CD8-positive, alpha-beta memory T cell (primary cell): ENCODE measurements around the gene MNT. TPM values are rescaled to one million over a fixed set of nuclear protein-coding genes. Genes with fewer than 3 reads are reported as not detected.
A peak's percentile ranks its signal among the peaks of the same experiment; 100 is the strongest.
"Not testable (repeated sequence)": the region's sequence is repeated elsewhere in the genome, so short reads cannot be mapped to it uniquely, and the experiment has no call there.

Source experiments
- CTCF ChIA-PET: fragments of 350-600 bp; sonication (Branson Sonifier 250); formaldehyde crosslinking; loops from one replicate; lab custom pipeline; 2021; ENCODE audit warnings: antibody characterized with exemption; lab: Charles Lee
- POLR2A ChIA-PET: fragments of 350-600 bp; sonication (Branson Sonifier 250); formaldehyde crosslinking; loops from one replicate; lab custom pipeline; 2021; ENCODE audit warnings: antibody characterized with exemption; lab: Charles Lee
- DNase-seq, 5 donors: peaks; one replicate each; pipeline versions ENCODE4 v3.0.0 to v3.0.0-alpha.2; 2020 to 2022; ENCODE audit warnings: mixed read lengths in 1 of 5
- H3K27ac ChIP-seq: one replicate; pipeline ENCODE4 v1.7.0; 2013; ENCODE audit warnings: low read depth, mild to moderate bottlenecking, low read length, moderate library complexity
- H3K27me3 ChIP-seq: 2 replicates; pipeline ENCODE4 v1.7.0; 2013; ENCODE audit warnings: low read length, mild to moderate bottlenecking; ENCODE audit not compliant: insufficient read depth, poor library complexity, severe bottlenecking
- H3K36me3 ChIP-seq: 2 replicates; pipeline ENCODE4 v1.7.0; 2013; ENCODE audit warnings: mild to moderate bottlenecking, low read length, moderate library complexity; ENCODE audit not compliant: insufficient read depth
- H3K4me1 ChIP-seq: 2 replicates; pipeline ENCODE4 v1.7.0; 2013; ENCODE audit warnings: mild to moderate bottlenecking, low read length, moderate library complexity; ENCODE audit not compliant: insufficient read depth
- H3K4me3 ChIP-seq: 2 replicates; pipeline ENCODE4 v1.7.0; 2013; ENCODE audit warnings: mild to moderate bottlenecking, low read length
- H3K9me3 ChIP-seq: 2 replicates; pipeline ENCODE4 v1.7.0; 2013; ENCODE audit warnings: mild to moderate bottlenecking, low read length
- H3K27ac Mint-ChIP-seq, 8 donors: one replicate each; pipeline ENCODE4 v1.8.0; 2020 to 2021; ENCODE audit warnings: mixed read lengths in 8 of 8, mild to moderate bottlenecking in 6 of 8, inconsistent platforms in 3 of 8, moderate library complexity in 3 of 8
- H3K27me3 Mint-ChIP-seq, 2 donors: one replicate each; pipeline ENCODE4 v1.8.0; 2020 to 2021; ENCODE audit warnings: mixed read lengths in 2 of 2, mild to moderate bottlenecking in 1 of 2, moderate library complexity in 1 of 2
- H3K36me3 Mint-ChIP-seq, 3 donors: one replicate each; pipeline ENCODE4 v1.8.0; 2020 to 2021; ENCODE audit warnings: mixed read lengths in 3 of 3, inconsistent platforms in 1 of 3, mild to moderate bottlenecking in 1 of 3
- H3K4me1 Mint-ChIP-seq, 3 donors: one replicate each; pipeline ENCODE4 v1.8.0; 2020 to 2021; ENCODE audit warnings: mixed read lengths in 3 of 3, inconsistent platforms in 1 of 3, mild to moderate bottlenecking in 1 of 3
- H3K4me3 Mint-ChIP-seq, 7 donors: one replicate each; pipeline ENCODE4 v1.8.0; 2020 to 2021; ENCODE audit warnings: mixed read lengths in 7 of 7, mild to moderate bottlenecking in 6 of 7, moderate library complexity in 4 of 7, inconsistent platforms in 2 of 7
- H3K9me3 Mint-ChIP-seq, 5 donors: one replicate each; pipeline ENCODE4 v1.8.0; 2020 to 2022; ENCODE audit warnings: mixed read lengths in 5 of 5, mild to moderate bottlenecking in 3 of 5, moderate library complexity in 2 of 5, inconsistent platforms in 1 of 5
- polyA plus RNA-seq: library from polyadenylated mRNA; unstranded; fragments of 300-500 nt; fragmentation: Illumina TruSeq; gene quantifications from one replicate; pipeline ENCODE4 v1.2.3, GENCODE V29; 2021
- total RNA-seq, 2 experiments: library from RNA; stranded (reverse); gene quantifications; one replicate each; pipeline ENCODE4 v1.2.3, GENCODE V29; 2021

Gene MNT
- total and polyA plus RNA-seq, 3 experiments from 2014 or later, result 1.2 to 24.3 (median 21.5) TPM

DNA sequence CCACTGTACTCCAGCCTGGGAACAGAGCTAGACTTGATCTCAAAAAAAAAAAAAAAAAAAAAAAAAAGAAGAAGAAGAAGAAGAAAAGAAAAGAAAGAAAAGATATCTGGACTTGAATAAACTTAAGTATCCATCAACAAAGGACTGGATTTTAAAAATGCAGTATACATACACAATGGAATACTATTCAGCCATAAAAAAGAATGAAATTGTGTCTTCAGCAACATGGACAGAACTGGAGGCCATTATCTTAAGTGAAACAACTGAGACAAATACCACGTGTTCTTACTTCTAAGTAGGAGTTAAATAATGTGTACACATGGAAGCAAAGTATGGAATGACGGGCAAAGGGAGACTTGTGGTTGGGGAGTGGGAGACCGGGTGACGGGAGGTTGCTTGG, 40.1 kb upstream of the MNT start:
- Mint-ChIP-seq H3K4me1 (peaks cover 0 to 4% (median 0%) of the 10 kb centered on the region in 3 donors), H3K4me3 (no peak overlapping the region), H3K27ac (no peak overlapping the region), H3K9me3 (peaks cover 0 to 1% (median under 1%) of the 10 kb centered on the region in 5 donors), H3K27me3 (no peaks in the 10 kb centered on the region), H3K36me3 (peaks cover 7 to 68% (median 31%) of the 10 kb centered on the region in 3 donors)
- ChIA-PET CTCF (no interaction called here), POLR2A (no interaction called here)
- no peaks in the 10 kb centered on the region for H3K27me3 ChIP-seq
- no peaks in the 10 kb centered on the region for H3K9me3 ChIP-seq
- H3K4me3 ChIP-seq, result no peak overlapping the region
- no peak for DNase-seq
- H3K36me3 ChIP-seq, result peaks cover 25% of the 10 kb centered on the region
- no peak overlapping the region for H3K27ac ChIP-seq
- no peaks in the 10 kb centered on the region for H3K4me1 ChIP-seq

DNA sequence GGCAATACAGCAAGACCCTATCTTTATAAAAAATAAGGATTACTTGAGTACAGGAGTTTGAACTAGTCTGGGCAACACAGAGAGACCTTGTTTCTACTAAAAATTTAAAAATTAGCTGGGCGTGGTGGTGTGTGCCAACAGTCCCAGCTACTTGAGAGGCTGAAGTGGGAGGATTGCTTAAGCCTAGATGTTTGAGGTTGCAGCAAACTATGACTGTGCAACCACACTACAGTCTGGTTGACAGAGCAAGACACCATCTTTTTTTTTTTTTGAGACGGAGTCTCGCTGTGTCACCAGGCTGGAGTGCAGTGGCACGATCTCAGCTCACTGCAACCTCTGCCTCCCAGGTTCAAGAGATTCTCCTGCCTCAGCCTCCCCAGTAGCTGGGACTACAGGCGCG, 39.1 kb upstream of the MNT start:
- H3K9me3 ChIP-seq, H3K4me3 ChIP-seq, H3K4me3 Mint-ChIP-seq, H3K27me3 Mint-ChIP-seq, H3K27ac Mint-ChIP-seq, H3K9me3 Mint-ChIP-seq, H3K4me1 ChIP-seq, H3K4me1 Mint-ChIP-seq, H3K27me3 ChIP-seq, CTCF ChIA-PET, H3K27ac ChIP-seq, DNase-seq, POLR2A ChIA-PET: not testable (repeated sequence)
- peaks cover 5 to 72% (median 28%) of the 10 kb centered on the region in 3 donors for H3K36me3 Mint-ChIP-seq
- H3K36me3 ChIP-seq, result peaks cover 32% of the 10 kb centered on the region

DNA sequence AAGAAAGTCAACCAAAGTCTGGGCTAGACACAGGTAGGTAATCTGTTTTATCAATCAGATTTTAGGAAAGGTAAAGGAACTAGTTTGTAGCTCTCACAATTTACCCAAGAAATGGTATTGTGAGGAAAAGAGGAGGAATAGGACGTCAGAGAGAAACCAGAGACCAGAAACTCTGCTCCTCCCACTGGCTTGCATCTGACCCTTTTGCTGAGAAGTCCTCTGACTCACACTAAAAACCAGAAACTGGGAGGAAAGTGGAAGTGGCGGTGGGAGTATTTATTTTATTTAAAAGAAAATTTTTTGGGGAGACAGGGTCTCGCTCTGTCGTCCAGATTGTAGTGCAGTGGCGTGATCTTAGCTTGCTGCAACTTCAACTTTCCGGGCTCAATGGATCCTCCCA, 38.0 kb upstream of the MNT start:
- DNase-seq, result no peak
- Mint-ChIP-seq H3K4me3 (no peak overlapping the region), H3K27ac (peak overlapping the region in 1 of 8 donors; percentile 70), H3K36me3 (peaks cover 5 to 78% (median 27%) of the 10 kb centered on the region in 3 donors), H3K27me3 (no peaks in the 10 kb centered on the region), H3K4me1 (peaks cover 0 to 4% (median 0%) of the 10 kb centered on the region in 3 donors), H3K9me3 (no peaks in the 10 kb centered on the region)
- Histone ChIP-seq H3K4me3 (no peak overlapping the region), H3K9me3 (no peaks in the 10 kb centered on the region), H3K4me1 (no peaks in the 10 kb centered on the region), H3K27me3 (no peaks in the 10 kb centered on the region), H3K36me3 (peaks cover 32% of the 10 kb centered on the region), H3K27ac (no peak overlapping the region)
- POLR2A ChIA-PET, result no interaction called here
- CTCF ChIA-PET, result interaction anchor here (1.7 kb wide), 1 partner anchor 23 kb away, joined by 5 read pairs; no protein-coding TSS in a partner anchor

DNA sequence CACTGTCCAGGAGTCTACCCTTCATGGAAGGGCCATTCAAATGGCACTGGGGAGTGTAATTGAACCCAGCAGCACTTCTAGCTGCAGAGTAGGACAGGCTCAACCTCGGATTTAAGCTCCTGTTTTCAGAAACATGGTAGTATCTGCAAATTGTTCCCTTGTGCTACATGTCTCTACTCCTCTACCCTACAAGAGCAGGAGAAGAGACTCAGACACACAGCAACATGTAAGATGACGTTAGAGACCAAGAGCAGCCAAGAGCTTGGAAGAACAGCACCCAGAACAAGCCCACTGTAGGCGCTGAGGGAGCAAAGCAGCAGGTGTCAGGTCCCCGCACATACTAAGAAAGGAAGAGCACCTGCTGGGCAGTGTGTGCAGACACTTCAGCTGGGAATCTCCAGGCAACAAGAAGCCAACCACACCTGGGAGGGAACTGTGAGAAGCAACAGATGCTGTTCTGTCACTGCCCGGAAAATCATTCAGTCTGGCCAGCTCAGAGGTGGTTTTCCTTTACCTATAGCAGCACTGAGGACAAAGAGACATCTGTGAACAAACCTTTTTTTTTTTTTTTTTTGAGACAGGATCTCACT, 35.6 kb upstream of the MNT start:
- Histone ChIP-seq H3K9me3 (no peaks in the 10 kb centered on the region), H3K27me3 (no peaks in the 10 kb centered on the region), H3K4me1 (no peaks in the 10 kb centered on the region), H3K4me3 (no peak overlapping the region), H3K27ac (no peak overlapping the region), H3K36me3 (peaks cover 32% of the 10 kb centered on the region)
- no peak for DNase-seq
- ChIA-PET CTCF (interaction anchor here (1.0 to 1.2 kb wide), 2 partner anchors 42 to 44 kb away, joined by 3 read pairs; no protein-coding TSS in a partner anchor), POLR2A (interaction anchor here (0.6 kb wide), 1 partner anchor 779 kb away, joined by 4 read pairs; no protein-coding TSS in a partner anchor)
- Mint-ChIP-seq H3K9me3 (no peaks in the 10 kb centered on the region), H3K36me3 (peaks cover 5 to 81% (median 30%) of the 10 kb centered on the region in 3 donors), H3K27me3 (no peaks in the 10 kb centered on the region), H3K4me3 (no peak overlapping the region), H3K27ac (peak overlapping the region in 2 of 8 donors; percentile 39 to 61), H3K4me1 (peaks cover 0 to 2% (median 0%) of the 10 kb centered on the region in 3 donors)

DNA sequence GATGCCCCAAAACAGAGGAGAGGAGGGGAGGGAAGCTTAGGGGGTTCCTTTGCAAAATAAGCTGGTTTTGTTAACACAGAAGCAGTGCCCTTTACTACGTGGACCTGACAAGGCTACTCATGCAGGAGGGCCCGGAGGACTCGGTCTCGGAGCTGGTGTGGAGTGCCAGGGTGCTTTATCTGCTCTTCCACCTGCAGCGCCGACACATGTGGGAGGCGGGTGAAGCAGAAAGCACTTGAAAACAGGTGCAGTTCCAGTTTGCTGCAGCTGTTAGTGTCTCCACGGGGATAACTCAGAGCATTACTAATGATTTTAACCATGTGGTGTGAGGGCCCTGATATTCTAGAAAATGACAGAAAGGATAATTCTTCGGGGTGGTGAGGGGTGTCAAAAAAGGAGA, 35.0 kb upstream of the MNT start:
- Histone ChIP-seq H3K27ac (no peak overlapping the region), H3K27me3 (no peaks in the 10 kb centered on the region), H3K36me3 (peaks cover 26% of the 10 kb centered on the region), H3K4me3 (no peak overlapping the region), H3K4me1 (no peaks in the 10 kb centered on the region), H3K9me3 (no peaks in the 10 kb centered on the region)
- no peaks in the 10 kb centered on the region for H3K27me3 Mint-ChIP-seq
- no peak for DNase-seq
- H3K4me3 Mint-ChIP-seq, result no peak overlapping the region
- H3K4me1 Mint-ChIP-seq, result peaks cover 0 to 2% (median 0%) of the 10 kb centered on the region in 3 donors
- peaks cover under 1 to 79% (median 24%) of the 10 kb centered on the region in 3 donors for H3K36me3 Mint-ChIP-seq
- POLR2A ChIA-PET, result no interaction called here
- peak overlapping the region in 2 of 8 donors; percentile 39 to 61 for H3K27ac Mint-ChIP-seq
- H3K9me3 Mint-ChIP-seq, result no peaks in the 10 kb centered on the region
- CTCF ChIA-PET, result interaction anchor here (1.0 kb wide), 1 partner anchor 42 kb away, joined by 3 read pairs; no protein-coding TSS in a partner anchor

DNA sequence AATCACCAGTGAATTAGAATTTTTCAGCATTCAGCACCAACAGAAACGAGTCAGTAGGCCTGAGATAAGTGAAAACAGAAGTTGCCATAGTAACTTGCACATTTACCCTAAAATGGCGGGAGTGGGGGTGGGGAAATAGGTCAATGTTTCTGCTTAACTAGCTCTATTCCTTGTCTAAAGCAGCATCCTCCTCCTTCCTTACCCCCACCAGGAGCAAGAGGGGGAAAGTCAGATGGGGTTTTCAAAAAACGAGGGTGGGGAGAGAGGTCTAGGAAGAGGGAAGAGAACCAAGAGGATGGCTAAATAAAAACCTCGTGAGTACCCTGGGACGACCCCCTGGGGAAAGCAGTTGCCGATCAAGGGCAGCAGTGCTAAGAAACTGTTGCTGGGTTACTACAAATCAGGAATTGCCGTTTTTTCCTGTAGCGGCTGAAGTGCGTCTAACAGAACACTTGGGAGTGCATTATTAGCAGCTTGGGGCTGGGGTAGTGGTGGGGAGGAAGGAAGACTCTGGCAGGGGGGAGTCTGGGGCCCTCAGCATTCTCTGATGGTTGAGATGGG, 34.4 kb upstream of the MNT start:
- H3K27me3 Mint-ChIP-seq, result no peaks in the 10 kb centered on the region
- H3K27me3 ChIP-seq, result no peaks in the 10 kb centered on the region
- peaks cover 0 to 76% (median 24%) of the 10 kb centered on the region in 3 donors for H3K36me3 Mint-ChIP-seq
- DNase-seq, result no peak
- H3K9me3 ChIP-seq, result no peaks in the 10 kb centered on the region
- ChIA-PET POLR2A (interaction anchor here (0.6 kb wide), 1 partner anchor 34 kb away, joined by 5 read pairs; no protein-coding TSS in a partner anchor), CTCF (interaction anchor here (1.0 kb wide), 1 partner anchor 43 kb away, joined by 3 read pairs; no protein-coding TSS in a partner anchor)
- no peak overlapping the region for H3K27ac ChIP-seq
- peaks cover 22% of the 10 kb centered on the region for H3K36me3 ChIP-seq
- H3K4me3 ChIP-seq, result no peak overlapping the region
- H3K4me1 ChIP-seq, result no peaks in the 10 kb centered on the region
- peak overlapping the region in 1 of 8 donors; percentile 69 for H3K27ac Mint-ChIP-seq
- no peaks in the 10 kb centered on the region for H3K9me3 Mint-ChIP-seq
- peaks cover 0 to 2% (median 0%) of the 10 kb centered on the region in 3 donors for H3K4me1 Mint-ChIP-seq
- no peak overlapping the region for H3K4me3 Mint-ChIP-seq

DNA sequence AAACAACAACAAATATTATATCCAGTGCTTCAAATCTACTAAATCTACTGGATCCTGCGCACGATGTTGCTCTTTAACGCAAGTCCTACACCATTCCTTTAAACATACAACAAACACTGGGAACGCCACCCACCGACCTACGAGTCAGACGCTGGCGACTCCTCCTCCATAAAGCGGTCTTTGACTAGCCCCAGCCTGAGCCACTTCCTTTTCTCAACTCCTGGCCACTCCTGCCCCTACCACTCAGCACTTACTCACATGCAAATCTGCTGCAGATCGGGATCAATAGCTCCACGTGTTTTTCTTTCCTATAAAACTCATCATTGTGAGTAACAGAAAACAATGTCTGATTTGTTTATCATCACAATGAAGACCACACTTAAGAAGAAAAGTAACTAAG, 32.8 kb upstream of the MNT start:
- no peaks in the 10 kb centered on the region for H3K27me3 ChIP-seq
- no peaks in the 10 kb centered on the region for H3K9me3 ChIP-seq
- no peaks in the 10 kb centered on the region for H3K9me3 Mint-ChIP-seq
- no peak overlapping the region for H3K4me3 ChIP-seq
- no peaks in the 10 kb centered on the region for H3K27me3 Mint-ChIP-seq
- POLR2A ChIA-PET, result no interaction called here
- H3K36me3 Mint-ChIP-seq, result peaks cover 0 to 67% (median 20%) of the 10 kb centered on the region in 3 donors
- peak overlapping the region in 2 of 8 donors; percentile 55 to 71 for H3K27ac Mint-ChIP-seq
- CTCF ChIA-PET, result interaction anchor here (1.6 to 3.2 kb wide), 2 partner anchors 18 to 51 kb away, joined by 6 to 14 read pairs; no protein-coding TSS in a partner anchor
- H3K4me3 Mint-ChIP-seq, result no peak overlapping the region
- no peak overlapping the region for H3K27ac ChIP-seq
- DNase-seq, result no peak
- peaks cover 0 to 2% (median 0%) of the 10 kb centered on the region in 3 donors for H3K4me1 Mint-ChIP-seq
- H3K4me1 ChIP-seq, result no peaks in the 10 kb centered on the region
- H3K36me3 ChIP-seq, result peaks cover 22% of the 10 kb centered on the region

DNA sequence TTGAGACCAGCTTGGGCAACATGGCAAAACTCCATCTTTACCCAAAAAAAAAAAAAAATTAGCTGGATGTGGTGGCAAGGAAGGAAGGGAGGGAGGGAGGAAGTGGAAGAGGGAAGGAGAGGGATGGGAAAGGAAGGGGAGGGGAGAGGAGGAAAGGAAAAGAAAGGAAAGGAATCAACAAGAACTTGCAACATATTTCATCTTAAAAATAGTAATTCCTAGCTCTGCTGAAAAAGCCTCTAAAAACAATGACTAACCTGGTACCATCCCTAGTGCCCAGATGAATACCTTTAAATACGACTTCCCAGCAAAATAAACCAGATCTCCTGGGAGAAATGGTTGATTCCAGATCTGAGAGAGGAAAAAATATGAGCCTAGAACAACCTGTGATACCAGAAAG, 27.1 kb upstream of the MNT start:
- H3K4me3 Mint-ChIP-seq, result no peak overlapping the region
- H3K27me3 Mint-ChIP-seq, result no peaks in the 10 kb centered on the region
- CTCF ChIA-PET, result no interaction called here
- no peak for DNase-seq
- Histone ChIP-seq H3K4me3 (no peak overlapping the region), H3K36me3 (no peaks in the 10 kb centered on the region), H3K4me1 (no peaks in the 10 kb centered on the region), H3K27ac (no peak overlapping the region), H3K9me3 (no peaks in the 10 kb centered on the region), H3K27me3 (no peaks in the 10 kb centered on the region)
- H3K36me3 Mint-ChIP-seq, result peaks cover 0 to 47% (median 6%) of the 10 kb centered on the region in 3 donors
- no peaks in the 10 kb centered on the region for H3K9me3 Mint-ChIP-seq
- POLR2A ChIA-PET, result interaction anchor here (0.7 kb wide), 1 partner anchor 383 kb away, joined by 4 read pairs; no protein-coding TSS in a partner anchor
- peak overlapping the region in 1 of 8 donors; percentile 58 for H3K27ac Mint-ChIP-seq
- peaks cover 0 to 4% (median 4%) of the 10 kb centered on the region in 3 donors for H3K4me1 Mint-ChIP-seq
